H9 (cell line): Measurements from ENCODE around the gene FADS2. TPM values are rescaled to one million over a fixed set of nuclear protein-coding genes. Genes with fewer than 3 reads are reported as not detected.

Source experiments
- DNase-seq: peaks from one replicate; pipeline ENCODE4 v3.0.0-alpha.2; 2017
- H2AFZ ChIP-seq: one replicate; pipeline ENCODE4 v1.6.1; 2013; ENCODE audit warnings: mild to moderate bottlenecking, low read length, control low read depth, moderate library complexity
- H2AK5ac ChIP-seq: 2 replicates; pipeline ENCODE4 v1.6.1; 2013; ENCODE audit warnings: low read length, control low read depth, mixed read lengths; ENCODE audit not compliant: insufficient read length
- H2BK120ac ChIP-seq: one replicate; pipeline ENCODE4 v1.6.1; 2013; ENCODE audit warnings: low read depth, mild to moderate bottlenecking, low read length, control low read depth, inconsistent platforms; ENCODE audit not compliant: poor library complexity, severe bottlenecking
- H2BK12ac ChIP-seq: 2 replicates; pipeline ENCODE4 v1.6.1; 2013; ENCODE audit warnings: low read length, control low read depth, mixed read lengths, low read depth; ENCODE audit not compliant: insufficient read length
- H2BK15ac ChIP-seq: 2 replicates; pipeline ENCODE4 v1.6.1; 2013; ENCODE audit warnings: low read depth, low read length, control low read depth
- H2BK20ac ChIP-seq: one replicate; pipeline ENCODE4 v1.6.1; 2013; ENCODE audit warnings: low read depth, mild to moderate bottlenecking, low read length, control low read depth, inconsistent platforms; ENCODE audit not compliant: poor library complexity, severe bottlenecking
- H2BK5ac ChIP-seq: 2 replicates; pipeline ENCODE4 v1.6.1; 2013; ENCODE audit warnings: low read length, control low read depth, mixed read lengths; ENCODE audit not compliant: insufficient read length
- H3K14ac ChIP-seq: 2 replicates; pipeline ENCODE4 v1.6.1; 2013; ENCODE audit warnings: low read length, control low read depth; ENCODE audit not compliant: insufficient read depth
- H3K18ac ChIP-seq: 2 replicates; pipeline ENCODE4 v1.6.1; 2013; ENCODE audit warnings: low read depth, mild to moderate bottlenecking, mixed read lengths, low read length, control low read depth; ENCODE audit not compliant: insufficient read length
- H3K23ac ChIP-seq: 2 replicates; pipeline ENCODE4 v1.6.1; 2013; ENCODE audit warnings: low read length, control low read depth, mixed read lengths, low read depth; ENCODE audit not compliant: insufficient read length
- H3K23me2 ChIP-seq: 2 replicates; pipeline ENCODE4 v1.6.1; 2013; ENCODE audit warnings: low read depth, mild to moderate bottlenecking, mixed read lengths, low read length, control low read depth; ENCODE audit not compliant: insufficient read length, poor library complexity, severe bottlenecking
- H3K27ac ChIP-seq: 2 replicates; pipeline ENCODE4 v1.5.1; 2013; ENCODE audit warnings: low read length, control low read depth, mixed read lengths, low read depth; ENCODE audit not compliant: insufficient read length
- H3K27me3 ChIP-seq: 2 replicates; pipeline ENCODE4 v1.6.1; 2013; ENCODE audit warnings: low read length, control low read depth, inconsistent platforms; ENCODE audit not compliant: insufficient read depth
- H3K4ac ChIP-seq: 2 replicates; pipeline ENCODE4 v1.6.1; 2013; ENCODE audit warnings: low read depth, mild to moderate bottlenecking, control low read depth, inconsistent platforms, low read length, moderate library complexity
- H3K4me1 ChIP-seq: 2 replicates; pipeline ENCODE4 v1.6.1; 2013; ENCODE audit warnings: low read length, control low read depth, inconsistent platforms; ENCODE audit not compliant: insufficient read depth
- H3K4me2 ChIP-seq: 2 replicates; pipeline ENCODE4 v1.6.1; 2013; ENCODE audit warnings: low read length, control low read depth, mixed read lengths; ENCODE audit not compliant: insufficient read length, insufficient read depth
- H3K56ac ChIP-seq: 2 replicates; pipeline ENCODE4 v1.6.1; 2013; ENCODE audit warnings: low read depth, mild to moderate bottlenecking, mixed read lengths, low read length, control low read depth; ENCODE audit not compliant: insufficient read length
- H3K79me1 ChIP-seq: 2 replicates; pipeline ENCODE4 v1.6.1; 2013; ENCODE audit warnings: low read depth, mild to moderate bottlenecking, moderate library complexity, low read length, control low read depth, inconsistent platforms; ENCODE audit not compliant: insufficient read depth, poor library complexity, severe bottlenecking
- H3K79me2 ChIP-seq: 2 replicates; pipeline ENCODE4 v1.6.1; 2013; ENCODE audit warnings: low read length, control low read depth, inconsistent platforms; ENCODE audit not compliant: insufficient read depth
- H3K9ac ChIP-seq: 2 replicates; pipeline ENCODE4 v1.6.1; 2013; ENCODE audit warnings: low read length, control low read depth, mixed read lengths; ENCODE audit not compliant: insufficient read length; ENCODE audit errors: extremely low read depth
- H3K9me3 ChIP-seq: one replicate; pipeline ENCODE4 v1.6.1; 2013; ENCODE audit warnings: low read depth, low read length, inconsistent platforms; ENCODE audit not compliant: control insufficient read depth
- H3T11ph ChIP-seq: one replicate; pipeline ENCODE4 v1.6.1; 2013; ENCODE audit warnings: mild to moderate bottlenecking, low read length, control low read depth, inconsistent platforms
- H4K20me1 ChIP-seq: one replicate; pipeline ENCODE4 v1.6.1; 2013; ENCODE audit not compliant: control insufficient read depth, insufficient read length, insufficient read depth
- H4K5ac ChIP-seq: 2 replicates; pipeline ENCODE4 v1.6.1; 2013; ENCODE audit warnings: low read depth, mild to moderate bottlenecking, mixed read lengths, low read length, control low read depth; ENCODE audit not compliant: insufficient read length
- H4K8ac ChIP-seq: replicated peaks from 2 replicates; pipeline ENCODE4 v1.6.1; 2013; ENCODE audit warnings: low read length, control low read depth, mixed read lengths, low read depth; ENCODE audit not compliant: insufficient read length
- H4K91ac ChIP-seq: 2 replicates; pipeline ENCODE4 v1.6.1; 2013; ENCODE audit warnings: low read depth, mild to moderate bottlenecking, moderate library complexity, mixed read lengths, low read length, control low read depth; ENCODE audit not compliant: insufficient read length
- H3K27ac Mint-ChIP-seq, 3 experiments: 2 replicates in 2 of 3; 3 replicates in 1 of 3; pipeline ENCODE4 v1.8.0; 2020 to 2021; ENCODE audit warnings: mixed read lengths in 3 of 3, mild to moderate bottlenecking in 1 of 3, moderate library complexity in 1 of 3
- H3K27me3 Mint-ChIP-seq: 2 replicates; pipeline ENCODE4 v1.8.0; 2021; ENCODE audit warnings: low read depth, mild to moderate bottlenecking, moderate library complexity, mixed read lengths
- H3K36me3 Mint-ChIP-seq, 3 experiments: 2 replicates in 2 of 3; 3 replicates in 1 of 3; pipeline ENCODE4 v1.8.0; 2020 to 2021; ENCODE audit warnings: low read depth in 3 of 3, mixed read lengths in 3 of 3; ENCODE audit not compliant: insufficient read depth in 1 of 3
- H3K4me1 Mint-ChIP-seq, 2 experiments: 2 replicates each; pipeline ENCODE4 v1.8.0; 2020; ENCODE audit warnings: mixed read lengths in 2 of 2
- H3K4me3 Mint-ChIP-seq, 2 experiments: 2 replicates in 1 of 2; 3 replicates in 1 of 2; pipeline ENCODE4 v1.8.0; 2020 to 2021; ENCODE audit warnings: mild to moderate bottlenecking in 2 of 2, mixed read lengths in 2 of 2, moderate library complexity in 1 of 2
- H3K9me3 Mint-ChIP-seq, 2 experiments: 2 replicates in 1 of 2; 3 replicates in 1 of 2; pipeline ENCODE4 v1.8.0; 2020; ENCODE audit warnings: mild to moderate bottlenecking in 2 of 2, mixed read lengths in 2 of 2, moderate library complexity in 1 of 2
- CTCF ChIP-seq: fragments of 200-600 bp; sonication (generic); conservative IDR thresholded peaks from 3 replicates; pipeline ENCODE4 v1.8.0; 2021; ENCODE audit warnings: antibody characterized with exemption, mild to moderate bottlenecking
- WGBS: extraction: QIAGEN DNeasy Blood & Tissue Kit; methylation state at CpG from one replicate; pipeline ENCODE4 v1.1.7; 2013; ENCODE audit warnings: missing lambda C conversion rate, low lambda C conversion rate, mixed read lengths; ENCODE audit not compliant: insufficient read length; ENCODE audit errors: extremely low coverage; 5-methylcytosine and 5-hydroxymethylcytosine counted together
- total RNA-seq: library from RNA; stranded (reverse); gene quantifications from 2 replicates; pipeline ENCODE4 v1.2.1, GENCODE V29; 2021

The FADS2 gene
- total RNA-seq, 1 experiment from 2014 or later, result 322 TPM

- peaks cover 37 to 69% (median 67%) of the 10 kb centered on the region in 3 experiments for H3K36me3 Mint-ChIP-seq
- Histone ChIP-seq H3K14ac (peak overlapping the region; percentile 92; the same call in 1 of the 2 replicates), H3K4ac (peak overlapping the region; percentile 18; the same call in 1 of the 2 replicates), H4K20me1 (peaks cover 2% of the 10 kb centered on the region), H3K9me3 (no peaks in the 10 kb centered on the region), H3K9ac (peak overlapping the region; percentile 85), H3T11ph (no peak overlapping the region), H2BK5ac (peak overlapping the region; percentile 22), H4K5ac (no peak overlapping the region), H2BK20ac (no peak overlapping the region), H2BK120ac (peak overlapping the region; percentile 74), H2AFZ (no peak overlapping the region), H3K23me2 (peaks cover 3% of the 10 kb centered on the region), H3K27ac (peak overlapping the region; percentile 26), H2AK5ac (no peak overlapping the region), H2BK15ac (no peak overlapping the region), H3K27me3 (no peaks in the 10 kb centered on the region), H3K79me2 (peaks cover 16% of the 10 kb centered on the region; the same call in 1 of the 2 replicates), H3K4me1 (no peaks in the 10 kb centered on the region), H3K79me1 (peaks cover 5% of the 10 kb centered on the region), H4K91ac (no peak overlapping the region), H4K8ac (no peak overlapping the region), H3K23ac (no peak overlapping the region), H3K4me2 (peak overlapping the region; percentile 78), H3K18ac (peak overlapping the region; percentile 86), H3K56ac (peak overlapping the region; percentile 1), H2BK12ac (no peak overlapping the region)
- H3K9me3 Mint-ChIP-seq, result no peaks in the 10 kb centered on the region
- H3K4me1 Mint-ChIP-seq, result peaks cover 16 to 21% of the 10 kb centered on the region in 2 experiments
- TF ChIP-seq CTCF, result no peak
- H3K4me3 Mint-ChIP-seq, result peak overlapping the region; percentile 95 to 98
- peak overlapping the region; percentile 100 for H3K27ac Mint-ChIP-seq
- WGBS, result no CpG with 5 or more reads among the region's 14 CpGs
- no peak for DNase-seq
- H3K27me3 Mint-ChIP-seq, result no peaks in the 10 kb centered on the region; the same call in 1 of the 2 replicates
Measured at GRCh38 chr11:61791737-61792309, 36.3 kb upstream of the FADS2 start.
